ENCODE results near the gene IER5.
"Not testable (repeated sequence)": the region's sequence is repeated elsewhere in the genome, so short reads cannot be mapped to it uniquely, and the experiment has no call there.

The IER5 gene

GRCh38 chr1:181088079-181089016 is at the start of gene IER5:
Gene IER5 (plus strand): TSS chr1:181088700. CDS start chr1:181088903, 203 bp downstream.
- peak; percentile 98 for DNase-seq (ENCODE audit: low spot score)

- no peak for DNase-seq (ENCODE audit: low spot score)
Observed at GRCh38 chr1:181040284-181040865, 48.1 kb upstream of the IER5 start.

GRCh38 chr1:181043025-181043888 is 45.2 kb upstream of the IER5 start:
- DNase-seq (ENCODE audit: low spot score): no peak

- DNase-seq (ENCODE audit: low spot score): peak; percentile 37
Observed at GRCh38 chr1:181044449-181044966, 44.0 kb upstream of the IER5 start.

GRCh38 chr1:181045946-181046345 is 42.6 kb upstream of the IER5 start:
- not testable (repeated sequence) for DNase-seq (ENCODE audit: low spot score)

- no peak for DNase-seq (ENCODE audit: low spot score)
Observed at GRCh38 chr1:181049378-181049777, 39.1 kb upstream of the IER5 start.

GRCh38 chr1:181050922-181051321 is 37.6 kb upstream of the IER5 start:
- DNase-seq (ENCODE audit: low spot score): no peak

- no peak for DNase-seq (ENCODE audit: low spot score)
Observed at GRCh38 chr1:181056560-181056959, 31.9 kb upstream of the IER5 start.

- no peak for DNase-seq (ENCODE audit: low spot score)
Observed at GRCh38 chr1:181057079-181057478, 31.4 kb upstream of the IER5 start.

- DNase-seq (ENCODE audit: low spot score): no peak
Observed at GRCh38 chr1:181059435-181059834, 29.1 kb upstream of the IER5 start.

GRCh38 chr1:181060066-181060465 is 28.4 kb upstream of the IER5 start:
- no peak for DNase-seq (ENCODE audit: low spot score)

GRCh38 chr1:181060947-181061346 is 27.6 kb upstream of the IER5 start:
- DNase-seq (ENCODE audit: low spot score): not testable (repeated sequence)

GRCh38 chr1:181061487-181061886 is 27.0 kb upstream of the IER5 start:
- DNase-seq (ENCODE audit: low spot score): no peak

- DNase-seq (ENCODE audit: low spot score): peak; percentile 36
Observed at GRCh38 chr1:181061891-181062835, 26.3 kb upstream of the IER5 start.

- DNase-seq (ENCODE audit: low spot score): peak; percentile 47
Observed at GRCh38 chr1:181062836-181063428, 25.6 kb upstream of the IER5 start.

- DNase-seq (ENCODE audit: low spot score): no peak
Observed at GRCh38 chr1:181064011-181064623, 24.4 kb upstream of the IER5 start.

GRCh38 chr1:181064702-181065101 is 23.8 kb upstream of the IER5 start:
- no peak for DNase-seq (ENCODE audit: low spot score)

GRCh38 chr1:181073638-181074037 is 14.9 kb upstream of the IER5 start:
- no peak for DNase-seq (ENCODE audit: low spot score)

GRCh38 chr1:181075766-181076350 is 12.6 kb upstream of the IER5 start:
- DNase-seq (ENCODE audit: low spot score): no peak

GRCh38 chr1:181076852-181077251 is 11.6 kb upstream of the IER5 start:
- DNase-seq (ENCODE audit: low spot score): no peak

Measured in CD4-positive, alpha-beta T cell treated with Interleukin-15 for 4 hours (primary cell).